Lower leg skin (tissue), 4 donors: ENCODE measurements around the gene HDAC4. TPM values are rescaled to one million over a fixed set of nuclear protein-coding genes. Genes with fewer than 3 reads are reported as not detected.

ENCODE experiments used
- DNase-seq, 2 donors: peaks; one replicate each; pipeline ENCODE4 v3.0.0-alpha.2; 2019; ENCODE audit warnings: low spot score in 2 of 2
- H3K4me3 ChIP-seq: fragments of 200-600 bp; sonication (generic); 2 replicates; pipeline ENCODE4 v1.5.1; 2017; ENCODE audit warnings: mild to moderate bottlenecking, low read depth; ENCODE audit not compliant: poor library complexity, severe bottlenecking
- POLR2A ChIP-seq, 2 donors: fragments of 450-650 bp; IDR thresholded peaks; one replicate each; pipeline ENCODE4 v1.6.1; 2016 to 2017; ENCODE audit warnings: antibody characterized with exemption in 2 of 2, mild to moderate bottlenecking in 1 of 2, moderate library complexity in 1 of 2
- WGBS, 2 donors: methylation state at CpG; one replicate each; pipeline ENCODE4 v1.1.5; 2018; 5-methylcytosine and 5-hydroxymethylcytosine counted together
- intact Hi-C: fragments of 100-400 bp; cut with DNase I; formaldehyde crosslinking; loops from one replicate; pipeline ENCODE4 v1.15.0; 2023; ENCODE audit warnings: low total_unique reads
- total RNA-seq, 4 donors: library from RNA; depleted of rRNA; stranded (reverse); fragments of >200 nt; gene quantifications; one replicate each; pipeline ENCODE4 v1.1.0, GENCODE V29; 2016
- TF ChIP-seq, protein P1 (sequence below), 3 donors: fragments of 450-650 bp; IDR thresholded peaks; one replicate each; pipeline ENCODE4 v1.5.1; 2016; ENCODE audit warnings: antibody characterized with exemption in 3 of 3, mild to moderate bottlenecking in 3 of 3, moderate library complexity in 2 of 3

HDAC4 gene
- total RNA-seq, 4 donors from 2014 or later: 27.4 to 85.5 (median 57.9) TPM

GRCh38 chr2:239092571-239093294 lies 308.1 kb downstream of the HDAC4 start:
- no peak for TF ChIP-seq POLR2A (IDR thresholded peaks at IDR 0.05)
- TF ChIP-seq, protein P1, sequence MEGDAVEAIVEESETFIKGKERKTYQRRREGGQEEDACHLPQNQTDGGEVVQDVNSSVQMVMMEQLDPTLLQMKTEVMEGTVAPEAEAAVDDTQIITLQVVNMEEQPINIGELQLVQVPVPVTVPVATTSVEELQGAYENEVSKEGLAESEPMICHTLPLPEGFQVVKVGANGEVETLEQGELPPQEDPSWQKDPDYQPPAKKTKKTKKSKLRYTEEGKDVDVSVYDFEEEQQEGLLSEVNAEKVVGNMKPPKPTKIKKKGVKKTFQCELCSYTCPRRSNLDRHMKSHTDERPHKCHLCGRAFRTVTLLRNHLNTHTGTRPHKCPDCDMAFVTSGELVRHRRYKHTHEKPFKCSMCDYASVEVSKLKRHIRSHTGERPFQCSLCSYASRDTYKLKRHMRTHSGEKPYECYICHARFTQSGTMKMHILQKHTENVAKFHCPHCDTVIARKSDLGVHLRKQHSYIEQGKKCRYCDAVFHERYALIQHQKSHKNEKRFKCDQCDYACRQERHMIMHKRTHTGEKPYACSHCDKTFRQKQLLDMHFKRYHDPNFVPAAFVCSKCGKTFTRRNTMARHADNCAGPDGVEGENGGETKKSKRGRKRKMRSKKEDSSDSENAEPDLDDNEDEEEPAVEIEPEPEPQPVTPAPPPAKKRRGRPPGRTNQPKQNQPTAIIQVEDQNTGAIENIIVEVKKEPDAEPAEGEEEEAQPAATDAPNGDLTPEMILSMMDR (IDR thresholded peaks at IDR 0.05): no peak
- DNase-seq: no peak
- 84 to 87% methylated on average over 27 of the region's 27 CpGs for WGBS, 2 donors
- H3K4me3 ChIP-seq: no peak overlapping the region
- intact Hi-C loops: no loop called here

DNA sequence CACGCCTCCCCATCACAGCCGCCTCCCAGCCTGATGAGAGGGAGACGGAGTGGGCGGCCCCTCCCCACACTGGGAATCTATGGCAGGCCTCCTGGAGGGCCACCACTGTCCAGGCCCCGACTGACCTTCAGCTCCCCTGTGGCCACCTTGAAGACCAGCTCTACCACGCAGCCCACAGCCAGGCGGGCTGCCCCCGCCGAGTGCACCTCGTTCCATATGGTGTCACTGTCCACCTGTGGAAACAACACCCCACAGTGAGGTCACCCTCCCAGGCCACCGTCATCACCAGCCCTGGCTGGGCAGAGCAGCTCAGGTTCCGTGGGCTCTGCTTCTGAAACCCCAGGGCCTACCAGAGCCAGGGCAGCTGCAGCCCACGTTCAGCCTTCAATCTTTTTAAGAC lies 310.9 kb downstream of the HDAC4 start:
- WGBS, 2 donors: 89 to 93% methylated on average over 13 of the region's 13 CpGs
- intact Hi-C loops: no loop called here
- no peak overlapping the region for H3K4me3 ChIP-seq
- no peak for DNase-seq
- TF ChIP-seq, protein P1 (IDR thresholded peaks at IDR 0.05): no peak
- TF ChIP-seq POLR2A (IDR thresholded peaks at IDR 0.05): no peak

DNA sequence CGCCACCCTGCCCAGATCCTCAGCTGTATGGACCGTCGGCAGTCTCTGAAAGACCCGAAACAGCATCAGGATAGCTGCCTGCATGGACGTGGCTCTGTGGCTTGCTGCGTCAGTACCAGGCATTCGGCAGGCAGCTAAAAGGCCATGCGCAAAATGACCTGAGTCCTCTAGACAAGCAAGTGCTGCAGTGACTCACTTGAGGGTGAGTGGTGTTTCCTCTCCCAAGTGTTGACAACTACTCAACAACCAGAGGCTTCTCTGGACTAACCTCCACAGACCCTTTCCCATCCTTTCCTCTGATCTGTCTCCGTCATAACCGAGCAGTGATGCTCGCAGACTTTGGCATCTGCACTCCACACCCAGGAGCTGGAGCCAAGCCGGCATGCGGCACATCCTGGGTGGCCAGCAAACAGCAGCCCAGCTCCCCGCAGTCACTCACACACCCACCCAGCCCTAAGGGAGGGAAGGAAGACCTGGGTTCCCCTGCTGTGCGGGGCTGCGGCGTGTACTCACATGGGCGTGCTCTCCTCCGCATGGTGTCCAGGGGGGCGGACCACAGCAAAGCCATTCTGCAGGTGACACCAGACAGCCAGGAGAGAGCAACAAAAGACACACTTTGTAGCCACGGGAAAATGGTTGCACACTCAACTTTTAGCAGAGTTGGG lies 313.6 kb downstream of the HDAC4 start:
- intact Hi-C loops: no loop called here
- 60 to 75% methylated on average over 21 of the region's 21 CpGs for WGBS, 2 donors
- no peak for DNase-seq
- TF ChIP-seq, protein P1 (IDR thresholded peaks at IDR 0.05): no peak
- TF ChIP-seq POLR2A (IDR thresholded peaks at IDR 0.05): no peak
- H3K4me3 ChIP-seq: no peak overlapping the region

DNA sequence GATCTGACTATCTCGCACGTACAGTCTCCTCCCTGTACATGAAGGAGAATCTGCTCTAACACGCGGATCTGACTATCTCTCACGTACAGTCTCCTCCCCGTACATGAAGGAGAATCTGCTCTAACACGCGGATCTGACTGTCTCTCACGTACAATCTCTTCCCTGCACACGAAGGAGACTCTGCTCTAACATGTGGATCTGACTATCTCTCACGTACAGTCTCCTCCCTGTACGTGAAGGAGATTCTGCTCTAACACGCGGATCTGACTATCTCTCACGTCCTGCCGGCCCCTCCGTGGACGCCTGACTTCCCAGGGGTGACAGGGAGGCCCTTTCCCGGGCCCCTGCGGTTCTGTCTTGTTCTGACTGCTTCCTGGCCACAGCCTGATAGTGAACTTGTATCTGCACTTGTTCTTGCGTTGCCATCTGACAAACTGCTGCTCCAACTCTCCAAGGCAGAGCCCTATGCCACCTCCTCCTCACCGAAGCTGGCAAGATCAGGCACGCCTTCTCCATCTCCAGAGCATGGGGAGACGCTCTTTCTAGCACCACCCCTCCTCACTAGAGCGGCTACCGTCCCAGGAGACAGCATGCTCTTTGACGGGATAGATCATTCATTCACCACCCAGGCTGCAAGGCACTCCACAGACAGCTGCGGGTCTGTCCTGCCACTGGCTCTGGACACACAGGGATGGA lies 314.3 kb downstream of the HDAC4 start:
- WGBS, 2 donors: 50 to 58% methylated on average over 28 of the region's 28 CpGs

GRCh38 chr2:239085201-239085992 lies 315.4 kb downstream of the HDAC4 start:
- TF ChIP-seq, protein P1 (IDR thresholded peaks at IDR 0.05): no peak
- TF ChIP-seq POLR2A (IDR thresholded peaks at IDR 0.05): no peak
- whole genome bisulfite sequencing, 2 donors: 58 to 76% methylated on average over 29 of the region's 29 CpGs
- no peak for DNase-seq
- intact Hi-C loops: no loop called here
- H3K4me3 ChIP-seq: no peak overlapping the region

More for the DNA sequence above, 314.3 kb downstream of the HDAC4 start:
- no peak overlapping the region for H3K4me3 ChIP-seq
- DNase-seq: no peak
- intact Hi-C loops: no loop called here
- TF ChIP-seq, protein P1 (IDR thresholded peaks at IDR 0.05): no peak
- TF ChIP-seq POLR2A (IDR thresholded peaks at IDR 0.05): no peak
